ENCODE results near the gene OMD.

Gene OMD

DNA sequence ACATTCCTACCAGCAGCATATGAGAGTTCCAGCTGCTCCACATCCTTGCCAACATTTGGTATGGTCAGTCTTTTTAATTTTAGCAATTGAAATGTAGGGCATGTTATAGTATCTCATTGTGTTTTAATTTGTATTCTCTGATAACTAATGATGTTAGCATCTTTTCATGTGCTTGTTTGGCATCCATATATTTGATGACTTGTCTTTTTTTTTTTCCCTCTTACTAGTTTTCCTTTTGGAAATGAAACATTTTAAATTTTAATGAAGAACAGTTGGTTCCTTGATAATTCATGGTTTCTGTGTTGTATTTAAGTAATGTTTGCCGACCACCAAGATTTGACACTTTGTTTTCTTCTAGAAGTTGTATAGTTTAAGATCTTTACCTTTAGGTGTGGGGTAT is 28.7 kb downstream of the OMD start:
- DNase-seq (ENCODE audit: low read depth) = no peak
- no peak overlapping the region for H3K4me3 ChIP-seq (ENCODE audit: low read depth, low read length)
- in situ Hi-C loops (cut with HindIII; ENCODE audit: low sequenced_read_pairs) = no loop called here
- no peak for TF ChIP-seq CTCF (IDR thresholded peaks at IDR 0.05; ENCODE audit: low read depth, low read length, missing control alignments)

DNA sequence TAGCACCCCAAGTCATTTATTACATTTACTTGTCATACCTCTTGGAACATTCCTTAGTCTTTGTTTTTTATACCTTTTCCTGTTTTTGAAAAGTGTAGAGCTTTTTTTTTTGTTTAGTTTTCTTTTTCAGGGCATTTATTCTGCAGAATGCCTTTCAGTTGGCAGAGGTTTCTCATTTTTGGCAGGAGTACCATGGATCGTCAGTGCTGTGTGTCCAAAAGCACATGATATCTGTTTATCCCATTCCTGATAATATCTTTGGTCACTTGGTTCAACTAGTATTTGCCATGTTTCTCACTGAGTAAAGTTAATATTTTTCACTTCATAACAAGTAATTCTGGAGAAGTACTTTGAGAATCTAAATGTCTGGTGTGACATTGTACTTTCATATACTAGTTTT is 30.6 kb downstream of the OMD start:
- DNase-seq (ENCODE audit: low read depth) = no peak
- no peak overlapping the region for H3K4me3 ChIP-seq (ENCODE audit: low read depth, low read length)
- in situ Hi-C loops (cut with HindIII; ENCODE audit: low sequenced_read_pairs) = no loop called here

GRCh38 chr9:92392690-92393089 is 31.6 kb downstream of the OMD start:
- in situ Hi-C loops (cut with HindIII; ENCODE audit: low sequenced_read_pairs) = no loop called here
- TF ChIP-seq CTCF (IDR thresholded peaks at IDR 0.05; ENCODE audit: low read depth, low read length, missing control alignments) = no peak
- DNase-seq (ENCODE audit: low read depth) = no peak
- no peak overlapping the region for H3K4me3 ChIP-seq (ENCODE audit: low read depth, low read length)

More for the DNA sequence above, 30.6 kb downstream of the OMD start:
- TF ChIP-seq CTCF (IDR thresholded peaks at IDR 0.05; ENCODE audit: low read depth, low read length, missing control alignments) = no peak

DNA sequence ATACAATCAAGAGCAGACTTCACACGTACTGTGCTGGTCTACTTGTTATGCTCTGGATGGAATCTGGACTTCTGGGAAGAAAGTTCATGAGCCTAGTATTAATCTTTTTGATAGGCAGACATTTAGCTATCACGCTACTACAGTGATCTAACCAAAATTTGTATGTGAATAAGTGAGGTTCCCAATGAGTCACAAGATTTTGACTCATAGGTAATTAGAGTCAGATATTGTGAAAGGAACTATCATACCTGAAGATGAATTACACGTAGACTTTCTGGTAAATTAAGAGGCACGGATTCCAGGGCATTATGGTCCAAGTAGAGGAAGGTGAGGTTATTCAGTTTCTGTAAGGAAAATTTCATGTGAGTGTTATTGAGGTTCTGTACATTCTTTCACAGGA is 38.3 kb downstream of the OMD start:
- TF ChIP-seq CTCF (IDR thresholded peaks at IDR 0.05; ENCODE audit: low read depth, low read length, missing control alignments) = no peak
- no peak for DNase-seq (ENCODE audit: low read depth)
- in situ Hi-C loops (cut with HindIII; ENCODE audit: low sequenced_read_pairs) = no loop called here
- no peak overlapping the region for H3K4me3 ChIP-seq (ENCODE audit: low read depth, low read length)

GRCh38 chr9:92385477-92385876 is 38.8 kb downstream of the OMD start:
- DNase-seq (ENCODE audit: low read depth) = no peak

DNA sequence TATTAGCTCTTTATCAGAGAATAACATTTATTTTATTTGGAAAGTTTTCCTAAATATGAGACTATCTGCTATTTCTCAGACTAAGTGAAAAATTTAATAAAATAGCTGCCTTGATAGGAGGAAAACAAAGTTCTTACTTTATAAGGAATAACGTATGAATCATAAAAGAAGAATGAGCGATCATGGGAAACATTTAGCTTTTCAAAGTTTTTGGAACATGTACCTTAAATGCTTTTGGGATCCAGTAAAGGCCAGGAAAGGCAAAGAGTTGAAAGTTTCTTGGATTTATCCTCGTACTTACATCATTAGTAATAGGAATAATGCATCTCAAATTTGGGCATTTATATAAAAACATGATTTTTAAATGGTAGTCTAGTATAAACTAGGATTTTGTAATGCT is 39.3 kb downstream of the OMD start:
- DNase-seq (ENCODE audit: low read depth) = no peak
- no peak for TF ChIP-seq CTCF (IDR thresholded peaks at IDR 0.05; ENCODE audit: low read depth, low read length, missing control alignments)
- in situ Hi-C loops (cut with HindIII; ENCODE audit: low sequenced_read_pairs) = no loop called here
- H3K4me3 ChIP-seq (ENCODE audit: low read depth, low read length) = no peak overlapping the region

More at GRCh38 chr9:92385477-92385876, 38.8 kb downstream of the OMD start:
- no peak for TF ChIP-seq CTCF (IDR thresholded peaks at IDR 0.05; ENCODE audit: low read depth, low read length, missing control alignments)
- in situ Hi-C loops (cut with HindIII; ENCODE audit: low sequenced_read_pairs) = no loop called here
- H3K4me3 ChIP-seq (ENCODE audit: low read depth, low read length) = no peak overlapping the region

DNA sequence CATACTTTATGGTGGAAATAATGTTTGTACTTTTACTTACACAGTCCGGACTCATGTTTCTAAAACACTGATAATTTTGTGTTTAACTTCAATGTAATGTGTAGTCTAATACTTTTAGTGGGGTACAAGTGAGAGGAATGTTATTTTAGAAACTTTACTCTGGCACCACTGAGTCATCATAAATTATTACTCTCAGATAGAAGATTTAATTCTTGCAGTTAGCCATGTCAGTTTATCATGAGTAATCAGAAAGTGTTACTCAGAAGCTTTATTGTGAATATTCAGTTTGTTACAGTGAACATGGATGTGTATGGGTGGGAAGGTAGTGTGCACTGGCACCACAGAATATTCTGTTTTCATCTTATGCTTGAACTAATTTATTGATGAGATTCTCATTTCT is 39.9 kb downstream of the OMD start:
- no peak for TF ChIP-seq CTCF (IDR thresholded peaks at IDR 0.05; ENCODE audit: low read depth, low read length, missing control alignments)
- no peak overlapping the region for H3K4me3 ChIP-seq (ENCODE audit: low read depth, low read length)
- in situ Hi-C loops (cut with HindIII; ENCODE audit: low sequenced_read_pairs) = no loop called here
- no peak for DNase-seq (ENCODE audit: low read depth)
